Activated CD8-positive, alpha-beta T cell treated with anti-CD3 and anti-CD28 coated beads, Interleukin-2, amount 10 ng/mL, durations not matched to agents 7 days and 5 days (primary cell): Measurements from ENCODE around the gene LFNG. TPM values are rescaled to one million over a fixed set of nuclear protein-coding genes. Genes with fewer than 3 reads are reported as not detected.
A peak's percentile ranks its signal among the peaks of the same experiment; 100 is the strongest.
"Not testable (repeated sequence)": the region's sequence is repeated elsewhere in the genome, so short reads cannot be mapped to it uniquely, and the experiment has no call there.

Source experiments
- ATAC-seq: fragments of 150-1000 bp; cut with Tn5 transposase; one replicate; pipeline ENCODE4 v1.10.0; 2021; ENCODE audit warnings: moderate library complexity
- CTCF ChIA-PET: fragments of 350-600 bp; sonication (Branson Sonifier 250); formaldehyde crosslinking; loops from one replicate; lab custom pipeline; 2021; ENCODE audit warnings: antibody characterized with exemption; lab: Charles Lee
- POLR2A ChIA-PET: fragments of 350-600 bp; sonication (Branson Sonifier 250); formaldehyde crosslinking; loops from one replicate; lab custom pipeline; 2021; ENCODE audit warnings: antibody characterized with exemption; lab: Charles Lee
- DNase-seq: peaks from one replicate; pipeline ENCODE4 v3.0.0-alpha.2; 2020
- H3K27ac Mint-ChIP-seq: one replicate; pipeline ENCODE4 v1.8.0; 2021; ENCODE audit warnings: mild to moderate bottlenecking, mixed read lengths
- H3K27me3 Mint-ChIP-seq: one replicate; pipeline ENCODE4 v1.8.0; 2021; ENCODE audit warnings: low read depth, mixed read lengths
- H3K36me3 Mint-ChIP-seq: one replicate; pipeline ENCODE4 v1.8.0; 2021; ENCODE audit warnings: low read depth, mixed read lengths
- H3K4me1 Mint-ChIP-seq: one replicate; pipeline ENCODE4 v1.8.0; 2021; ENCODE audit warnings: low read depth, mixed read lengths
- H3K4me3 Mint-ChIP-seq: one replicate; pipeline ENCODE4 v1.8.0; 2021; ENCODE audit warnings: mild to moderate bottlenecking, mixed read lengths
- H3K9me3 Mint-ChIP-seq: one replicate; pipeline ENCODE4 v1.8.0; 2022; ENCODE audit warnings: mixed read lengths; ENCODE audit not compliant: insufficient read depth
- total RNA-seq, 2 experiments: library from RNA; stranded (reverse); gene quantifications; one replicate each; pipeline ENCODE4 v1.2.3, GENCODE V29; 2021

LFNG gene
- total RNA-seq, 2 experiments from 2014 or later = 134 to 136 TPM

- peak overlapping the region; percentile 42 for H3K4me3 Mint-ChIP-seq
- ChIA-PET CTCF (interaction anchor here (1.4 to 1.5 kb wide), 2 partner anchors 18 to 77 kb away, joined by 5 to 6 read pairs; no protein-coding TSS in a partner anchor), POLR2A (interaction anchor here (0.8 to 1.9 kb wide), 4 partner anchors 8 to 20 kb away, joined by 4 to 12 read pairs (median 6); no protein-coding TSS in a partner anchor)
- ATAC-seq (no peak), DNase-seq (no peak)
- peak overlapping the region; percentile 90 for H3K27ac Mint-ChIP-seq
- no peaks in the 10 kb centered on the region for H3K9me3 Mint-ChIP-seq
- peaks cover 69% of the 10 kb centered on the region for H3K4me1 Mint-ChIP-seq
- H3K36me3 Mint-ChIP-seq = peaks cover 44% of the 10 kb centered on the region
- H3K27me3 Mint-ChIP-seq = no peaks in the 10 kb centered on the region
Measured at GRCh38 chr7:2528481-2529095, 9.0 kb downstream of the LFNG start.

GRCh38 chr7:2529161-2530070, 9.8 kb downstream of the LFNG start:
- Mint-ChIP-seq H3K4me1 (peaks cover 64% of the 10 kb centered on the region), H3K27ac (peak overlapping the region; percentile 90), H3K4me3 (peak overlapping the region; percentile 68), H3K9me3 (no peaks in the 10 kb centered on the region), H3K36me3 (peaks cover 44% of the 10 kb centered on the region), H3K27me3 (no peaks in the 10 kb centered on the region)
- CTCF ChIA-PET = interaction anchor here (1.0 kb wide), 1 partner anchor 24 kb away, joined by 3 read pairs; no protein-coding TSS in a partner anchor
- POLR2A ChIA-PET = interaction anchor here (0.8 to 1.9 kb wide), 4 partner anchors 8 to 20 kb away, joined by 4 to 13 read pairs (median 10); no protein-coding TSS in a partner anchor
- DNase-seq (peak; percentile 69), ATAC-seq (peak; percentile 34)

GRCh38 chr7:2530071-2530987, 10.8 kb downstream of the LFNG start:
- peak overlapping the region; percentile 68 for H3K4me3 Mint-ChIP-seq
- ChIA-PET CTCF (interaction anchor here (0.9 to 1.0 kb wide), 2 partner anchors 24 to 80 kb away, joined by 3 to 4 read pairs; no protein-coding TSS in a partner anchor), POLR2A (interaction anchor here (0.6 to 1.9 kb wide), 4 partner anchors 9 to 25 kb away, joined by 3 to 13 read pairs (median 10); no protein-coding TSS in a partner anchor)
- peaks cover 44% of the 10 kb centered on the region for H3K36me3 Mint-ChIP-seq
- H3K27ac Mint-ChIP-seq = peak overlapping the region; percentile 90
- ATAC-seq (peak; percentile 68), DNase-seq (peak; percentile 88)
- H3K9me3 Mint-ChIP-seq = no peaks in the 10 kb centered on the region
- no peaks in the 10 kb centered on the region for H3K27me3 Mint-ChIP-seq
- H3K4me1 Mint-ChIP-seq = peaks cover 63% of the 10 kb centered on the region

GRCh38 chr7:2530994-2531795, 11.6 kb downstream of the LFNG start:
- Mint-ChIP-seq H3K4me1 (peaks cover 58% of the 10 kb centered on the region), H3K27ac (peak overlapping the region; percentile 90), H3K36me3 (peaks cover 37% of the 10 kb centered on the region), H3K4me3 (peak overlapping the region; percentile 68)
- not testable (repeated sequence) for DNase-seq, ATAC-seq, H3K27me3 Mint-ChIP-seq, H3K9me3 Mint-ChIP-seq
- POLR2A ChIA-PET = interaction anchor here (0.6 to 1.9 kb wide), 2 partner anchors 10 to 25 kb away, joined by 3 to 13 read pairs; no protein-coding TSS in a partner anchor
- CTCF ChIA-PET = interaction anchor here (0.9 kb wide), 1 partner anchor 80 kb away, joined by 4 read pairs; no protein-coding TSS in a partner anchor

GRCh38 chr7:2531796-2532110, 12.2 kb downstream of the LFNG start:
- CTCF ChIA-PET, POLR2A ChIA-PET, H3K27me3 Mint-ChIP-seq, H3K4me3 Mint-ChIP-seq, DNase-seq, H3K9me3 Mint-ChIP-seq, ATAC-seq, H3K27ac Mint-ChIP-seq: not testable (repeated sequence)
- H3K36me3 Mint-ChIP-seq = peaks cover 31% of the 10 kb centered on the region
- H3K4me1 Mint-ChIP-seq = peaks cover 52% of the 10 kb centered on the region

GRCh38 chr7:2532199-2532772, 12.7 kb downstream of the LFNG start:
- DNase-seq, CTCF ChIA-PET, H3K9me3 Mint-ChIP-seq, ATAC-seq, POLR2A ChIA-PET, H3K27me3 Mint-ChIP-seq, H3K4me3 Mint-ChIP-seq: not testable (repeated sequence)
- Mint-ChIP-seq H3K27ac (peak overlapping the region; percentile 44), H3K36me3 (peaks cover 28% of the 10 kb centered on the region), H3K4me1 (peaks cover 47% of the 10 kb centered on the region)

- CTCF ChIA-PET, ATAC-seq, DNase-seq, POLR2A ChIA-PET, H3K27me3 Mint-ChIP-seq, H3K4me3 Mint-ChIP-seq, H3K27ac Mint-ChIP-seq, H3K9me3 Mint-ChIP-seq: not testable (repeated sequence)
- Mint-ChIP-seq H3K36me3 (peaks cover 24% of the 10 kb centered on the region), H3K4me1 (peaks cover 42% of the 10 kb centered on the region)
Measured at GRCh38 chr7:2532816-2533215, 13.2 kb downstream of the LFNG start.

GRCh38 chr7:2533566-2533965, 14.0 kb downstream of the LFNG start:
- H3K4me3 Mint-ChIP-seq, ATAC-seq, DNase-seq, H3K9me3 Mint-ChIP-seq, CTCF ChIA-PET, H3K27ac Mint-ChIP-seq, POLR2A ChIA-PET, H3K27me3 Mint-ChIP-seq: not testable (repeated sequence)
- Mint-ChIP-seq H3K4me1 (peaks cover 34% of the 10 kb centered on the region), H3K36me3 (peaks cover 18% of the 10 kb centered on the region)

- CTCF ChIA-PET, POLR2A ChIA-PET, H3K4me3 Mint-ChIP-seq, H3K27me3 Mint-ChIP-seq, H3K27ac Mint-ChIP-seq, DNase-seq, H3K9me3 Mint-ChIP-seq, ATAC-seq: not testable (repeated sequence)
- peaks cover 16% of the 10 kb centered on the region for H3K36me3 Mint-ChIP-seq
- peaks cover 28% of the 10 kb centered on the region for H3K4me1 Mint-ChIP-seq
Measured at GRCh38 chr7:2534214-2534613, 14.6 kb downstream of the LFNG start.

- H3K27me3 Mint-ChIP-seq, CTCF ChIA-PET, H3K4me3 Mint-ChIP-seq, DNase-seq, H3K27ac Mint-ChIP-seq, H3K9me3 Mint-ChIP-seq, POLR2A ChIA-PET, ATAC-seq: not testable (repeated sequence)
- Mint-ChIP-seq H3K4me1 (peaks cover 11% of the 10 kb centered on the region), H3K36me3 (peaks cover 10% of the 10 kb centered on the region)
Measured at GRCh38 chr7:2535872-2536627, 16.5 kb downstream of the LFNG start.
